NCI-H2196 treated with DMSO at 0.1 percent for 48 hours (cell line): ENCODE results near the gene WDR19.
"Not testable (repeated sequence)": the region's sequence is repeated elsewhere in the genome, so short reads cannot be mapped to it uniquely, and the experiment has no call there.

Experiments
- DNase-seq: peaks from one replicate; lab custom pipeline; 2025; ENCODE audit not compliant: unreplicated experiment; lab: John Stamatoyannopoulos, UW

Gene WDR19

GRCh38 chr4:39181905-39182638 lies at the start of gene WDR19:
WDR19 (plus strand) TSS chr4:39182529; CDS start chr4:39182558, 29 bp downstream.
- peak; percentile 99 for DNase-seq

- DNase-seq: no peak
Observed at GRCh38 chr4:39133623-39134022, 48.7 kb upstream of the WDR19 start.

- no peak for DNase-seq
Observed at GRCh38 chr4:39134683-39135306, 47.5 kb upstream of the WDR19 start.

- not testable (repeated sequence) for DNase-seq
Observed at GRCh38 chr4:39138227-39138626, 44.1 kb upstream of the WDR19 start.

DNA sequence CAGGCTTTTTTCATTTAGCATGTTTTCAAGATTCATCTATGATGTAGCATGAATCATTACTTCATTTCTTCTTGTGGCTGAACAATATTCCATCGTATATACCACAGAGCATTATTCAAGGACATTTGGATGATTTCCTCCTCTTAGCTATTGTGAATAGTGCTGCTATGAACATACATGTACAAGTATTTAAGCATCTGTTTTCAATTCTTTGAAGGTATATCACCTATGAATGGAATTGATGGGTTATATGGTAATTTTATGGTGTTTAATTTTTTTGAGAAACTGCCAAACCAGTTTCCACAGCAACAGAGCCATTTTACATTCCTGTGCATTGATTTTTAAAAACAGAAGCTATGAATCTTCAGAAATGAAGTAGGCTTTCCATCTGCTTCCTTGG lies 36.1 kb upstream of the WDR19 start:
- no peak for DNase-seq

- DNase-seq: no peak
Observed at GRCh38 chr4:39154009-39154408, 28.3 kb upstream of the WDR19 start.

DNA sequence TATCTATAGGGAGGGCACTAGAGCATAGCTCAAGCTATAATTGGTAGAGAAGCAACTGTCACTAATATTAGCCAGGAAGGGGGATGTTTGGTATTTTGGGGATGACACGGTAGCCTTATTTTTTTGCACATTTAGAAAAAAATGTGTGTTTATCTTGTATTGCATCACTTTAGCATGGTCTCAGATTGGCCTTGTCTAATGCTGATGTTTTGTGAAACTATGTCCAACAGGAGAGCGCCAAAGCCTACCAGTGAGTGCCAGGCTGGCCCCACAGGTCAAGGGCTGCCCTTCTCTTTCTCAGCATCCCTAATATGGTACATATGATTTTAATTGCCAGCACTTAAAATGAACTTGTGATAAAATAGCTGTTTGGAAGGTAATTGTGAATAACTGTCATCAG lies 24.8 kb upstream of the WDR19 start:
- DNase-seq: no peak

- no peak for DNase-seq
Observed at GRCh38 chr4:39166177-39166576, 16.2 kb upstream of the WDR19 start.

DNA sequence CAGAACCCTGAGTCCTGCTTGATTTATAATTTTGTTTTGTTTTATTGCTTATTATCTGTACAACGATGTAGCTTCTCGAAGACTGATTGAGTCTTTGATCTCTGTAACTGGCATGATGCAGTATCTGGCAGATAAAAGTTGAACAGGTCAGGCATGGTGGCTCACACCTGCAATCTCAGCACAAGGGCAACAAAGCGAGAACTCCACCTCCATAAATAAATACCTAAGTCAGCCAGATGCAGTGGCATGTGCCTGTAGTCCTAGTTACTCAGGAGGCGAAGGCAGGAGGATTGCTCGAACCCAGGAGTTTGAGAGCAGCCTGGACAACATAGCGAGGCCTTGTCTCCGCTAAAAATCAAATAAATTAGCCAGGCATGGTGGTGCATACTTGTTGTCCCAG lies 15.7 kb upstream of the WDR19 start:
- DNase-seq: no peak

- no peak for DNase-seq
Observed at GRCh38 chr4:39169426-39169825, 12.9 kb upstream of the WDR19 start.

DNA sequence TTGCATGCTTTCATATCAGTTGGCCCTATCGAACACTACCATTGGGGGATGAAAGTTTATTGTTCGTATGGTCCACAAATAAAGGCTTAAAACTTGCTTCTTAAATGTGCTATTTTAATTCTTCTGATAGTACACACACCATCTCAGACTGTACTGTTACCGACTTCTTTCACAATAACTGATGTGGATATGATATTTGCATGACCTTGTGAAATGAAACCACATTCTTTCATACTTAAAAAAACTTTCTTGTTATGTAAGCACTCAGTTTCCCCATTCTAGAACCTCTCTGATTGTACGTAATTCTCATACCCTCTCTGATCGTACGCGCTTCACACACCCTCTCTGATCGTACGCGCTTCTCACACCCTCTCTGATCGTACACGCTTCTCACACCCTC lies 12.0 kb upstream of the WDR19 start:
- no peak for DNase-seq

- DNase-seq: no peak
Observed at GRCh38 chr4:39178706-39179105, 3.6 kb upstream of the WDR19 start.

DNA sequence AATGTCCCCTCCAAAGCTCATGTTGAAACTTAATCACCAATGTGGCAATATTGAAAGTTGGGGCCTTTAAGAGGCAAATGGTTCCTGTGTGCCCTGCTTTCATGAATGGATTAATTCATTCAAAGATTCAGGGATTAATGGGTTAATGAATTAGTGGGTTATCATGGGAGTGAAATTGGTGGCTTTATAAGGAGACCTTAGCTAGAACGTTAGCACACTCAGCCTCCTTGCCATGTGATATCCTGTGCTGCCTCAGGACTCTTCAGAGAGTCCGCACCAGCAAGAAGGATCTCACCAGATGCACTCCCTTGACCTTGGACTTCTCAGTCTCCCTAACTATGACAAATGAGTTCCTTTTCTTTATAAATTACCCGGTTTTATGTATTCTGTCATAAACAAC lies 2.6 kb upstream of the WDR19 start:
- no peak for DNase-seq

DNA sequence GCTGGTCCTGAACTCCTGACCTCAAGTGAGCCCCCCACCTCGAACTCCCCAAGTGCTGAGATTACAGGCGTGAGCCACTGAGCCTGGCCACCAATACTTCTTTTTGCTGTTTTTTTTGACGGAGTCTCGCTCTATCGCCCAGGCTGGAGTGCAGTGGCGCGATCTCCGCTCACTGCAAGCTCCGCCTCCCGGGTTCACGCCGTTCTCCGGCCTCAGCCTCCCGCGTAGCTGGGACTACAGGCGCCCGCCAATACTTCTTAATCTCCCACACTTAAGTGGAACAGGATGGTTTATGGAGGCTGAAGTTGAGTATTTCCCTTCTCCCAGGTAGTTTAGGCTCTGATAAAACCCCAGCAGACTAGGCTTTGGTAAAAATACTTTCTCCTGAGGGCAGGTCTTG lies 1.7 kb upstream of the WDR19 start:
- not testable (repeated sequence) for DNase-seq

GRCh38 chr4:39181520-39181904 lies 817 bp upstream of the WDR19 start:
- no peak for DNase-seq

DNA sequence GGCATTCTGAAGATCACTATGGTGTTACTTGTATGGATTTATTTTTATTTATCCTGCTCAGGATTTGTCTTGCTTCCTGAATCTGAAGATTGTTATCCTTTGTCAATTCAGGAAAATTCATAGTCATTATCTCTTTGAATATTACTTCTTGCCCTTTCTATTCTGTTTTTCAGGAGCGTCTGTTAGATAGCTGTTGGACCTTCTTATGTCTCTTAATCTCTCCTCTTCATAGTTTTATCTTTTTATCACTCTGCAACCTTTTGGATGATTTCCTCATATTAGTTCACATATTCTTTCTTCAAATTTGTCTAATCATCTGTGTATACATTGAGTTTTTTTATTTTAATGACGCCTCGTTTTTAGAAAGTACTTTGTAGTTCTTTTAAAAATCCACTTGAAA lies 19.6 kb downstream of the WDR19 start:
- DNase-seq: no peak

GRCh38 chr4:39204543-39204942 lies 22.2 kb downstream of the WDR19 start:
- DNase-seq: no peak

DNA sequence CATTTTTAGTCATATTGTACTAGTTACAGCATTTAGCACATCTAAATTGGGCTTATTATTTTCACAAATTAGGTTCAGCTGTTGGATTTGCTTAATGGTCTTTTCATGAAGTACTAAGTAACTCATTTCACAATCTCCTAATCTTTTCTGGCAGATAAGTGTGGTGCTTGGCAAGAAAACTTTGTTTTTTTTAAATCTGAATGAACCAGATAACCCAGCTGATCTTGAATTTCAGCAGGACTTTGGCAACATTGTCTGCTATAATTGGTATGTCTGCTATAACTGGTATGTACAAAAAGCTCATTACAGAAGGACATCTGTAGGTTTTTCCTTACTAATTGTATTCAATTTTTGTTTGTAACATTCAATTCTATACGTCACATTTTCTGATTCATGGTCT lies 22.7 kb downstream of the WDR19 start:
- no peak for DNase-seq

DNA sequence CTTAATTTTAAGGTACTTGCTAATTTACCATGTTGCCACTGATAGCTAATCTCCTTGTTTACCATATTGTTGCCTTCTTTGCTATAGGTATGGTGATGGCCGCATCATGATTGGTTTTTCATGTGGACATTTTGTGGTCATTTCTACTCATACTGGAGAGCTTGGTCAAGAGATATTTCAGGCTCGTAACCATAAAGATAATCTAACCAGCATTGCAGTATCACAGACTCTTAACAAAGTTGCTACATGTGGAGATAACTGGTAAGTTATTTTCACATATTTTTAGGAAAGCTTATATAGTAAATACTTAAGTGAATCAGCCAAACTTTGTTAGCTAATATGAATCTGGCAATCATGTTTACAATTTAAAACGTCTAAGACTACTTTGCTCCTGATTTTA lies 23.1 kb downstream of the WDR19 start:
- DNase-seq: no peak

- no peak for DNase-seq
Observed at GRCh38 chr4:39227906-39228305, 45.6 kb downstream of the WDR19 start.

GRCh38 chr4:39228377-39228776 lies 46.0 kb downstream of the WDR19 start:
- DNase-seq: peak; percentile 33

GRCh38 chr4:39230462-39230861 lies 48.1 kb downstream of the WDR19 start:
- DNase-seq: no peak

DNA sequence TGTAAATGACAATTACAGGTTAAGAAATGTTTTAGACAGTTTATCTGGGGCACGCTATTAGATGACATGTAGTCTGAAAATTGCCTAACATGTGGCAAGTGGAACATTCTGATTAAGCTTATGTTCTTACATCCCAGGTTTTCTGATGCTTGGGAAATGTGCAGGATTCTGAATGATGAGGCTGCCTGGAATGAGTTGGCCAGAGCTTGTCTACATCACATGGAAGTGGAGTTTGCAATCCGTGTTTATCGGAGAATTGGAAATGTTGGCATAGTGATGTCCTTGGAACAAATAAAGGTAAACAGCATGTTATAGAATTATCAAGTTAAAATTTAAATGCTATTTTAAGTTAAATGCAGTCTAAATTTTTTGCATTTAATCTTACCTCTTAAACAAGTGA lies 49.3 kb downstream of the WDR19 start:
- no peak for DNase-seq
